ENCODE measurements around the gene SMARCD1. TPM values are rescaled to one million over a fixed set of nuclear protein-coding genes. Genes with fewer than 3 reads are reported as not detected.

Gene SMARCD1
- total RNA-seq, 1 experiment from 2014 or later: 152 TPM

DNA sequence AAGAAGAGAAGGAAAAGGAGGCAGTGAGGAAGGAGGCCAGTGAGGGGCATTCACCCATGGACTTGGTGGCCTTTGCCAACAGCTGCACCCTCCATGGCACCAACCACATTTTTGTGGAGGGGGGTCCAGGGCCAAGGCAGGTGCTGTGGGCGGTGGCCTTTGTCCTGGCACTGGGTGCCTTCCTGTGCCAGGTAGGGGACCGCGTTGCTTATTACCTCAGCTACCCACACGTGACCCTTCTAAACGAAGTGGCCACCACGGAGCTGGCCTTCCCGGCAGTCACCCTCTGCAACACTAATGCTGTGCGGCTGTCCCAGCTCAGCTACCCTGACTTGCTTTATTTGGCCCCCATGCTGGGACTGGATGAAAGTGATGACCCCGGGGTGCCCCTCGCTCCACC lies 11.4 kb upstream of the SMARCD1 start:
- Histone ChIP-seq H3K56ac (ENCODE audit: insufficient read length, low read depth, low read length) (no peak overlapping the region), H3K14ac (ENCODE audit: insufficient read depth, low read length) (no peak overlapping the region), H3K27ac (ENCODE audit: insufficient read length, low read depth, low read length) (no peak overlapping the region), H3K27me3 (ENCODE audit: insufficient read depth, low read length) (no peaks in the 10 kb centered on the region), H4K20me1 (ENCODE audit: control insufficient read depth, insufficient read depth, insufficient read length) (no peaks in the 10 kb centered on the region), H3K23ac (ENCODE audit: insufficient read length, low read depth, low read length) (no peak overlapping the region), H3K18ac (ENCODE audit: insufficient read length, low read depth, low read length) (no peak overlapping the region), H2BK120ac (ENCODE audit: low read depth, low read length, poor library complexity, severe bottlenecking) (no peak overlapping the region), H3K4ac (ENCODE audit: low read depth, low read length) (no peak overlapping the region), H3K9ac (ENCODE audit: extremely low read depth, insufficient read length, low read length) (no peak overlapping the region), H3K9me3 (ENCODE audit: control insufficient read depth, low read depth, low read length) (no peaks in the 10 kb centered on the region), H3K79me1 (ENCODE audit: insufficient read depth, low read depth, low read length, poor library complexity, severe bottlenecking) (no peaks in the 10 kb centered on the region), H3K4me2 (ENCODE audit: insufficient read depth, insufficient read length, low read length) (no peak overlapping the region), H2AK5ac (ENCODE audit: insufficient read length, low read length) (no peak overlapping the region), H2BK15ac (ENCODE audit: low read depth, low read length) (no peak overlapping the region), H4K91ac (ENCODE audit: insufficient read length, low read depth, low read length) (no peak overlapping the region), H4K5ac (ENCODE audit: insufficient read length, low read depth, low read length) (no peak overlapping the region), H2BK20ac (ENCODE audit: low read depth, low read length, poor library complexity, severe bottlenecking) (no peak overlapping the region), H2BK5ac (ENCODE audit: insufficient read length, low read length) (no peak overlapping the region), H2AFZ (ENCODE audit: low read length) (no peak overlapping the region), H3K79me2 (ENCODE audit: insufficient read depth, low read length) (no peaks in the 10 kb centered on the region), H3K4me1 (ENCODE audit: insufficient read depth, low read length) (no peaks in the 10 kb centered on the region), H3K23me2 (ENCODE audit: insufficient read length, low read depth, low read length, poor library complexity, severe bottlenecking) (no peaks in the 10 kb centered on the region), H2BK12ac (ENCODE audit: insufficient read length, low read depth, low read length) (no peak overlapping the region), H3T11ph (ENCODE audit: low read length) (no peak overlapping the region), H4K8ac (replicated peaks; ENCODE audit: insufficient read length, low read depth, low read length) (no peak overlapping the region)
- Mint-ChIP-seq H3K4me3 (no peak overlapping the region), H3K27me3 (ENCODE audit: low read depth) (peaks cover 2% of the 10 kb centered on the region; the same call in 1 of the 2 replicates), H3K27ac (no peak overlapping the region), H3K9me3 (no peaks in the 10 kb centered on the region), H3K4me1 (peaks cover 26 to 36% of the 10 kb centered on the region in 2 experiments), H3K36me3 (ENCODE audit: insufficient read depth in 1 of 3, low read depth in 3 of 3) (no peaks in the 10 kb centered on the region; a peak in 1 of 7 replicates)
- TF ChIP-seq, protein P1, sequence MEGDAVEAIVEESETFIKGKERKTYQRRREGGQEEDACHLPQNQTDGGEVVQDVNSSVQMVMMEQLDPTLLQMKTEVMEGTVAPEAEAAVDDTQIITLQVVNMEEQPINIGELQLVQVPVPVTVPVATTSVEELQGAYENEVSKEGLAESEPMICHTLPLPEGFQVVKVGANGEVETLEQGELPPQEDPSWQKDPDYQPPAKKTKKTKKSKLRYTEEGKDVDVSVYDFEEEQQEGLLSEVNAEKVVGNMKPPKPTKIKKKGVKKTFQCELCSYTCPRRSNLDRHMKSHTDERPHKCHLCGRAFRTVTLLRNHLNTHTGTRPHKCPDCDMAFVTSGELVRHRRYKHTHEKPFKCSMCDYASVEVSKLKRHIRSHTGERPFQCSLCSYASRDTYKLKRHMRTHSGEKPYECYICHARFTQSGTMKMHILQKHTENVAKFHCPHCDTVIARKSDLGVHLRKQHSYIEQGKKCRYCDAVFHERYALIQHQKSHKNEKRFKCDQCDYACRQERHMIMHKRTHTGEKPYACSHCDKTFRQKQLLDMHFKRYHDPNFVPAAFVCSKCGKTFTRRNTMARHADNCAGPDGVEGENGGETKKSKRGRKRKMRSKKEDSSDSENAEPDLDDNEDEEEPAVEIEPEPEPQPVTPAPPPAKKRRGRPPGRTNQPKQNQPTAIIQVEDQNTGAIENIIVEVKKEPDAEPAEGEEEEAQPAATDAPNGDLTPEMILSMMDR (conservative IDR thresholded peaks at IDR 0.05): no peak
- no peak for DNase-seq
- no CpG with 5 or more reads among the region's 10 CpGs for WGBS (ENCODE audit: extremely low coverage, insufficient read length, low lambda C conversion rate)

Measured in H9 (cell line).